GM11168 (cell line): ENCODE data around the gene NCL.

ENCODE experiments used
- in situ Hi-C: fragments of 300-500 bp; cut with MboI; formaldehyde crosslinking; loops from one replicate; pipeline ENCODE4 v1.12.0; 2022; ENCODE audit warnings: low sequenced_read_pairs; ENCODE audit not compliant: unreplicated experiment

NCL gene

DNA sequence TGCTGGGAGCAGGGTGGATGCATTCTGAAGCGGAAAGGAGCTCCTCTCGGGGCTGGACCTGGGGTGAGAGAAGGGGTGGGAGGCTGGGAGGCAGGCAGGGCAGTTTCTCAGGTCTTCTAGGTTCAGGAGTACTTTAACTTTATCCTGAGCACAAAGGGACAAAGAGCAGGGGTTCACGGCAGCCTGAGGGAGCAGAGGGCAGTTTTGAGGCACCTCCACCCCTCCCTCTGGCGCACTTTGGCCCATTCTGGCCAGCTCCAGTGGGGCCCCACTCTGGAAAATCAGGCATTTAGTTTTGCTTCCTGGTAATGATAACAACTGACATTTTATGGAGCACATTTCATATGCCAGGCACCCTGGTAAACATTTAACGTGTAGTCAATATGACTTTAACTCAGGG, 54.5 kb downstream of the NCL start:
- in situ Hi-C loops = loop anchor here (5.0 to 10.0 kb wide), 2 partner anchors 185 to 302 kb away; no protein-coding TSS in a partner anchor

DNA sequence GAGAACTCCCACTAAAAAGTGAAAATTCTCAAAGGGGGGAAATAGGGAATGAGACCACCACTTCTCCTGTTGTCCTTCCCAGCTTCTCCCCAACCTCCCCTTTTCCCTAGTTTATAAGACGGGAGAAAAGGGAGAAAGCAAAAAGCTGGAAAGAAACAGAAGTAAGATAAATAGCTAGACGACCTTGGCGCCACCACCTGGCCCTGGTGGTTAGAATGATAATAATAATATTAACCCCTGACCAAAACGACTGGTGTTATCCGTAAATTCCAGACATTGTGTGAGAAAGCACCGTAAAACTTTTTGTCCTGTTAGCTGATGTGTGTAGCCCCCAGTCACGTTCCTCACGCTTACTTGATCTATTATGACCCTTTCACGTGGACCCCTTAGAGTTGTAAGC, 56.0 kb downstream of the NCL start:
- in situ Hi-C loops = loop anchor here (10.0 kb wide), 1 partner anchor 184 kb away; no protein-coding TSS in a partner anchor

DNA sequence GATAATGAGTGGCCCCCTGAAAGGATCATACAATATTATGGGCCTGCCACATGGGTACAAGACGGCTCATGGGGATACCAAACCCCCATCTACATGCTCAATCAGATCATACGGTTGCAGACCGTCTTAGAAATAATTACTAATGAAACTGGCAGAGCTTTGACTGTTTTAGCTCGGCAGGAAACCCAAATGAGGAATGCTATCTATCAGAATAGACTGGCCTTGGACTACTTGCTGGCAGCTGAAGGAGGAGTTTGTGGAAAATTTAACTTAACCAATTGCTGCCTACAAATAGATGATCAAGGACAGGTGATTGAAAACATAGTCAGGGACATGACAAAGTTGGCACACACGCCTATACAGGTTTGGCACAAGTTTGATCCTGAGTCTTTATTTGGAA, 56.6 kb downstream of the NCL start:
- in situ Hi-C loops = loop anchor here (10.0 kb wide), 1 partner anchor 183 kb away; no protein-coding TSS in a partner anchor

DNA sequence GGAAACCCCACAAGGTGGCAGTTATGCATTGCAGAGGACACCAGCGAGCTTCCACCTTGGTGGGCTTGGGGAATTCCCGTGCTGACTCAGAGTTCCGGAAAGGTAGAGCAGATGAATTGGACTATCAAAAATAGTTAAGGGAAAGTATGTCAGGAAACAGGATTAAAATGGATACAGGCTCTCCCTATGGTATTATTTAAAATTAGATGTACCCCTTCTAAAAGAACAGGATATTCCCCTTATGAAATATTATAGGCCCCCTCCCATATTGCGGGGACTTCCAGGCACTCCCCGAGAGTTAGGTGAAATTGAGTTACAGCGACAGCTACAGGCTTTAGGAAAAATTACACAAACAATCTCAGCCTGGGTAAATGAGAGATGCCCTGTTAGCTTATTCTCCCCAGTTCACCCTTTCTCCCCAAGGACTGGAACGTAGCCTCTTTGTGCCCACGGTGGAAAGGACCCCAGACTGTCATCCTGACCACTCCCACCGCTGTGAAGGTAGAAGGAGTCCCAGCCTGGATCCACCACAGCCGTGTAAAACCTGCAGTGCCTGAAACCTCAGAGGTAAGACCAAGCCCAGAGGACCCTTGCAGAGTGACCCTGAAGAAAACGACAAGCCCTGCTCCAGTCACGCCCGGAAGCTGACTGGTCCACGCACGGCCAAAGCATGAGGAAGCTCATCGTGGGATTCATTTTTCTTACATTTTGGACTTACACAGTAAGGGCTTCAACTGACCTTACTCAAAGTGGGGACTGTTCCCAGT, 58.5 kb downstream of the NCL start:
- in situ Hi-C loops = loop anchor here (10.0 kb wide), 1 partner anchor 181 kb away; no protein-coding TSS in a partner anchor

DNA sequence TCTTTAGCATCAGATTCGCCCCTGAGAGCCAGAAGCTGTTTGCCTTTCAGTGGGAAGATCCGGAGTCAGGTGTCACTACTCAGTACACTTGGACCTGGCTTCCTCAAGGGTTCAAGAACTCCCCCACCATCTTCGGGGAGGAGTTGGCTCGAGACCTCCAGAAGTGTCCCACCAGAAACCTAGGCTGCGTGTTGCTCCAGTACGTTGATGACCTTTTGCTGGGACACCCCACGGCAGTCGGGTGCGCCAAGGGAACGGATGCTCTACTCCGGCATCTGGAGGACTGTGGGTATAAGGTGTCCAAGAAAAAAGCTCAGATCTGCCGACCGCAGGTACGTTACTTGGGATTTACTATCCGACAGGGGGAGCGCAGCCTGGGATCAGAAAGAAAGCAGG, 60.1 kb downstream of the NCL start:
- in situ Hi-C loops = loop anchor here (5.0 to 10.0 kb wide), 2 partner anchors 102 to 179 kb away; no protein-coding TSS in a partner anchor
